OCI-LY3 (cell line): ENCODE data around the gene FTO.

Experiments used
- H2AFZ ChIP-seq: fragments of 200-600, 300-600 bp; shearing (Covaris generic); 2 replicates; pipeline ENCODE4 v1.6.0; 2014; ENCODE audit warnings: antibody characterized with exemption, low read depth, low read length
- H3K27ac ChIP-seq: fragments of 200-600, 300-600 bp; sonication (generic); 2 replicates; pipeline ENCODE4 v1.5.1; 2014; ENCODE audit warnings: mild to moderate bottlenecking, low read length, moderate library complexity, mixed read lengths
- H3K27me3 ChIP-seq: fragments of 200-600, 300-600 bp; sonication (generic); 2 replicates; pipeline ENCODE4 v1.6.1; 2014; ENCODE audit warnings: low read depth, low read length, mixed read lengths
- H3K36me3 ChIP-seq: fragments of 200-600, 300-600 bp; sonication (generic); replicated peaks from 2 replicates; pipeline ENCODE3; 2014; ENCODE audit warnings: low read depth, low read length, mixed read lengths
- H3K4me1 ChIP-seq: fragments of 300-600, 200-600 bp; sonication (generic); 2 replicates; pipeline ENCODE4 v1.6.1; 2014; ENCODE audit warnings: low read length, mixed read lengths
- H3K4me2 ChIP-seq: fragments of 200-600, 300-600 bp; sonication (generic); 2 replicates; pipeline ENCODE4 v1.6.1; 2014; ENCODE audit warnings: low read length, mixed read lengths
- H3K4me3 ChIP-seq: fragments of 300-600, 200-600 bp; sonication (generic); 2 replicates; pipeline ENCODE4 v1.5.1; 2014; ENCODE audit warnings: antibody characterized with exemption, mild to moderate bottlenecking, low read length, moderate library complexity
- H3K79me2 ChIP-seq: fragments of 300-600, 200-600 bp; shearing (Covaris generic); 2 replicates; pipeline ENCODE4 v1.6.1; 2014; ENCODE audit warnings: mild to moderate bottlenecking, low read length, mixed read lengths
- H3K9ac ChIP-seq: fragments of 300-600, 200-600 bp; shearing (Covaris generic); 2 replicates; pipeline ENCODE4 v1.6.0; 2014; ENCODE audit warnings: mild to moderate bottlenecking, low read length, moderate library complexity
- H3K9me3 ChIP-seq: fragments of 200-600, 300-600 bp; shearing (Covaris generic); 2 replicates; pipeline ENCODE4 v1.6.1; 2014; ENCODE audit warnings: low read length, mixed read lengths; ENCODE audit not compliant: insufficient read depth
- H4K20me1 ChIP-seq: fragments of 200-600, 300-600 bp; sonication (generic); 2 replicates; pipeline ENCODE4 v1.6.1; 2016; ENCODE audit warnings: low read length, mixed read lengths; ENCODE audit not compliant: insufficient read depth
- EZH2phosphoT487 ChIP-seq: fragments of 200-600 bp; shearing (Covaris generic); IDR thresholded peaks from 2 replicates; pipeline ENCODE4 v1.6.1; 2018; ENCODE audit warnings: antibody characterized with exemption, mixed run types, low read depth
- TF ChIP-seq, protein P1 (sequence below): fragments of 200-600, 300-600 bp; sonication (generic); IDR thresholded peaks from 2 replicates; pipeline ENCODE4 v1.5.1; 2014; ENCODE audit warnings: antibody characterized with exemption, low read length, low read depth

The FTO gene

DNA sequence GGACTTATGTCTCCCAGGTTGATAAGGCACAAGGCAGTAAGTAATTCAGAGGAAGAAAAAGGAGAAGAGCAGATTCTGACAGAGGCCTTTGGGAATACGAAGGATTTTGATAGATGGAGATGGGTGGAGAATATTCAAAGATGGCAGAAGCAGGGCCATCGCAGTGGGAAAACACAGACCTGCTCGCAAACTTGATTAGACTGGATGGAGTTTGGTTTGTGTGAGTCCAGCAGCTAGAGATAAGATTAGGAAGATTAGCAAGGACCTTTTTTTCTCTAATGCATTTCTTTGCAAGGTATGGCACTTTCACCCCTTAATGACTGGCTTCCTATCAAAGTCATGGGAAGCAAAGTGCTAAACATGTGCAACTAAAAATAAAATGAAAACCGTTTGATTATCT lies 196.7 kb downstream of the FTO start:
- no peak overlapping the region for H3K4me3 ChIP-seq
- H2AFZ ChIP-seq, result no peak overlapping the region
- H3K9ac ChIP-seq, result no peak overlapping the region
- no peaks in the 10 kb centered on the region for H3K4me1 ChIP-seq
- H3K4me2 ChIP-seq, result no peak overlapping the region
- no peaks in the 10 kb centered on the region for H3K27me3 ChIP-seq
- no peaks in the 10 kb centered on the region for H3K36me3 ChIP-seq
- no peak overlapping the region for H3K27ac ChIP-seq
- no peaks in the 10 kb centered on the region for H4K20me1 ChIP-seq
- no peaks in the 10 kb centered on the region for H3K9me3 ChIP-seq
- H3K79me2 ChIP-seq, result no peaks in the 10 kb centered on the region
- TF ChIP-seq EZH2phosphoT487, result no peak
- TF ChIP-seq, protein P1, sequence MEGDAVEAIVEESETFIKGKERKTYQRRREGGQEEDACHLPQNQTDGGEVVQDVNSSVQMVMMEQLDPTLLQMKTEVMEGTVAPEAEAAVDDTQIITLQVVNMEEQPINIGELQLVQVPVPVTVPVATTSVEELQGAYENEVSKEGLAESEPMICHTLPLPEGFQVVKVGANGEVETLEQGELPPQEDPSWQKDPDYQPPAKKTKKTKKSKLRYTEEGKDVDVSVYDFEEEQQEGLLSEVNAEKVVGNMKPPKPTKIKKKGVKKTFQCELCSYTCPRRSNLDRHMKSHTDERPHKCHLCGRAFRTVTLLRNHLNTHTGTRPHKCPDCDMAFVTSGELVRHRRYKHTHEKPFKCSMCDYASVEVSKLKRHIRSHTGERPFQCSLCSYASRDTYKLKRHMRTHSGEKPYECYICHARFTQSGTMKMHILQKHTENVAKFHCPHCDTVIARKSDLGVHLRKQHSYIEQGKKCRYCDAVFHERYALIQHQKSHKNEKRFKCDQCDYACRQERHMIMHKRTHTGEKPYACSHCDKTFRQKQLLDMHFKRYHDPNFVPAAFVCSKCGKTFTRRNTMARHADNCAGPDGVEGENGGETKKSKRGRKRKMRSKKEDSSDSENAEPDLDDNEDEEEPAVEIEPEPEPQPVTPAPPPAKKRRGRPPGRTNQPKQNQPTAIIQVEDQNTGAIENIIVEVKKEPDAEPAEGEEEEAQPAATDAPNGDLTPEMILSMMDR, result no peak

DNA sequence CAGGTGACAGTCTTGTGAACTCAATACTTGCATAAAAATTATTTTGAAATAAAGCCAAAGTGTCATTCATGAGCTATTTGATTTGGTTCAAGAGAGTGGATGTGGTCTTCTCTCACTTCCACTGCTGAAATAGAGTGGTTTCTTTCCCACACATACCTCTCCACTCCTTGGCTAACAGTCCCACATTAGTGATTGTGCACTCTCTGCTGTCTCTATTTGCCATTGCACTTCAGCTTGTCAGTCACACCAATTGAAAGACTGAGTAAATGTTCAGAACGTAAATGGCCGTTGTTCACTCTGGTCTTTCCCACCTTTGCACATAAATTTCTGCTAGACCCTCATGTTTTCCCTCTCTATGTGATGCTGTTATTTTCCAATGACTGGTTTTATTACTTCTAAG lies 197.5 kb downstream of the FTO start:
- H3K4me1 ChIP-seq, result no peaks in the 10 kb centered on the region
- no peak overlapping the region for H2AFZ ChIP-seq
- no peak overlapping the region for H3K27ac ChIP-seq
- H3K36me3 ChIP-seq, result no peaks in the 10 kb centered on the region
- H3K9me3 ChIP-seq, result no peaks in the 10 kb centered on the region
- H3K4me3 ChIP-seq, result no peak overlapping the region
- no peak overlapping the region for H3K9ac ChIP-seq
- no peaks in the 10 kb centered on the region for H4K20me1 ChIP-seq
- no peak overlapping the region for H3K4me2 ChIP-seq
- no peaks in the 10 kb centered on the region for H3K27me3 ChIP-seq
- TF ChIP-seq EZH2phosphoT487, result no peak
- TF ChIP-seq, protein P1, result no peak
- H3K79me2 ChIP-seq, result no peaks in the 10 kb centered on the region

DNA sequence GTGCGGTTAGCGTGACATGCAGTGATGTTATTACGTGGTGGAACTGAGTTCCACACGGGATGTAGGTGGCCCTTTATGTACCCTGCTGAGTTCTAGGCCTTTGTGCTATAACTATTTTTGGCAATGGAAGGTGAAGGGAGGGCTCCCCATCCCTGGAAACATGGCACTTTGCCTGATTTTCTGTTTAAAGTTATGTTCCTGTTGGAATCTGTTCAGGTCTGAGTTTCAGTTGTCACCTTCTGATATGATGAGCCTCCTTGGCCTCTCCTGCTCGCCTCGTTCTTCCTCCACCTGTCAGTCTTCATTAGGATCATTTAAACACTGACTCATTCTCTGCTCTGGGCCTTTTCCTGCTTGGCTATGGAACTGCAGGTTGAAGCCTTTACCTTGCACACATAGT lies 200.6 kb downstream of the FTO start:
- Histone ChIP-seq H3K79me2 (no peaks in the 10 kb centered on the region), H2AFZ (no peak overlapping the region), H4K20me1 (no peaks in the 10 kb centered on the region), H3K9me3 (no peaks in the 10 kb centered on the region), H3K27me3 (no peaks in the 10 kb centered on the region), H3K36me3 (no peaks in the 10 kb centered on the region), H3K4me1 (no peaks in the 10 kb centered on the region), H3K4me3 (no peak overlapping the region), H3K4me2 (no peak overlapping the region), H3K27ac (no peak overlapping the region), H3K9ac (no peak overlapping the region)
- TF ChIP-seq, protein P1, result no peak
- no peak for TF ChIP-seq EZH2phosphoT487

DNA sequence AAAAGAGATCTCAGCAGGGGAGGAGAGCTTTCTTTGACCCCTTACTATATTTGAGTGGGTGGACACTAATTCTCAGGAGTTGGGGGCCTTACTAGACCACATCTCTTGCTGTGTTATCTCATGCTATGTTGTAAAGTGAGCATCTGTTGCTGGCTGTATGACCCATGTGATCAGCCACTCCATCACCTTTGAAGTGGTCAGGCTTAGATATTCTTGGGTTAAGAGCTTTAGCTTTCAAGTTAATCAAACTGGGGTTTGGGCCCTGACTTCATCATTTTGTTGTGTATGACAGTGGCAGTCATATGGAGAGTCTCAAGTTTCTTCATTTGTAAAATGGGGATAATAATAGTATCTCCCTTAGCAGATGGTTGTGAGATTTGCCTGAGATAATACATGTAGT lies 201.1 kb downstream of the FTO start:
- Histone ChIP-seq H4K20me1 (no peaks in the 10 kb centered on the region), H3K4me2 (no peak overlapping the region), H3K4me3 (no peak overlapping the region)

More for the DNA sequence above, 201.1 kb downstream of the FTO start:
- TF ChIP-seq EZH2phosphoT487, result no peak
- TF ChIP-seq, protein P1, result no peak
- no peak overlapping the region for H2AFZ ChIP-seq
- no peaks in the 10 kb centered on the region for H3K4me1 ChIP-seq
- no peaks in the 10 kb centered on the region for H3K36me3 ChIP-seq
- no peak overlapping the region for H3K27ac ChIP-seq
- no peaks in the 10 kb centered on the region for H3K79me2 ChIP-seq
- no peak overlapping the region for H3K9ac ChIP-seq
- H3K9me3 ChIP-seq, result no peaks in the 10 kb centered on the region
- no peaks in the 10 kb centered on the region for H3K27me3 ChIP-seq
